ENCODE data around the gene PRMT1. TPM values are rescaled to one million over a fixed set of nuclear protein-coding genes. Genes with fewer than 3 reads are reported as not detected.
A peak's percentile ranks its signal among the peaks of the same experiment; 100 is the strongest.

PRMT1 gene
- total and polyA plus RNA-seq, 9 of the 15 experiments (the other 6 are each of a cell fraction or from before 2014, with no cell fraction given), result 13.3 to 464 (median 326) TPM

- TF ChIP-seq, protein P1, sequence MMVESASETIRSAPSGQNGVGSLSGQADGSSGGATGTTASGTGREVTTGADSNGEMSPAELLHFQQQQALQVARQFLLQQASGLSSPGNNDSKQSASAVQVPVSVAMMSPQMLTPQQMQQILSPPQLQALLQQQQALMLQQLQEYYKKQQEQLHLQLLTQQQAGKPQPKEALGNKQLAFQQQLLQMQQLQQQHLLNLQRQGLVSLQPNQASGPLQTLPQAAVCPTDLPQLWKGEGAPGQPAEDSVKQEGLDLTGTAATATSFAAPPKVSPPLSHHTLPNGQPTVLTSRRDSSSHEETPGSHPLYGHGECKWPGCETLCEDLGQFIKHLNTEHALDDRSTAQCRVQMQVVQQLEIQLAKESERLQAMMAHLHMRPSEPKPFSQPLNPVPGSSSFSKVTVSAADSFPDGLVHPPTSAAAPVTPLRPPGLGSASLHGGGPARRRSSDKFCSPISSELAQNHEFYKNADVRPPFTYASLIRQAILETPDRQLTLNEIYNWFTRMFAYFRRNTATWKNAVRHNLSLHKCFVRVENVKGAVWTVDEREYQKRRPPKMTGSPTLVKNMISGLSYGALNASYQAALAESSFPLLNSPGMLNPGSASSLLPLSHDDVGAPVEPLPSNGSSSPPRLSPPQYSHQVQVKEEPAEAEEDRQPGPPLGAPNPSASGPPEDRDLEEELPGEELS (CRISPR knock-in tag; IDR thresholded peaks at IDR 0.05; ENCODE audit: borderline replicate concordance), result no peak
- no peak for TF ChIP-seq FIP1L1 (IDR thresholded peaks at IDR 0.05; ENCODE audit: low read depth, low read length, poor library complexity, severe bottlenecking)
- no peak for TF ChIP-seq WHSC1 (IDR thresholded peaks at IDR 0.05; ENCODE audit: low read length)
- TF ChIP-seq POLR2H (tag; IDR thresholded peaks at IDR 0.05; ENCODE audit: low read depth), result peak; percentile 60
- no peak for TF ChIP-seq RBM17 (IDR thresholded peaks at IDR 0.05; ENCODE audit: borderline replicate concordance, low read depth, low read length)
- peak; percentile 92 for TF ChIP-seq KLF13 (tag; IDR thresholded peaks at IDR 0.05; ENCODE audit: borderline replicate concordance, low read depth)
- TF ChIP-seq, protein P2, sequence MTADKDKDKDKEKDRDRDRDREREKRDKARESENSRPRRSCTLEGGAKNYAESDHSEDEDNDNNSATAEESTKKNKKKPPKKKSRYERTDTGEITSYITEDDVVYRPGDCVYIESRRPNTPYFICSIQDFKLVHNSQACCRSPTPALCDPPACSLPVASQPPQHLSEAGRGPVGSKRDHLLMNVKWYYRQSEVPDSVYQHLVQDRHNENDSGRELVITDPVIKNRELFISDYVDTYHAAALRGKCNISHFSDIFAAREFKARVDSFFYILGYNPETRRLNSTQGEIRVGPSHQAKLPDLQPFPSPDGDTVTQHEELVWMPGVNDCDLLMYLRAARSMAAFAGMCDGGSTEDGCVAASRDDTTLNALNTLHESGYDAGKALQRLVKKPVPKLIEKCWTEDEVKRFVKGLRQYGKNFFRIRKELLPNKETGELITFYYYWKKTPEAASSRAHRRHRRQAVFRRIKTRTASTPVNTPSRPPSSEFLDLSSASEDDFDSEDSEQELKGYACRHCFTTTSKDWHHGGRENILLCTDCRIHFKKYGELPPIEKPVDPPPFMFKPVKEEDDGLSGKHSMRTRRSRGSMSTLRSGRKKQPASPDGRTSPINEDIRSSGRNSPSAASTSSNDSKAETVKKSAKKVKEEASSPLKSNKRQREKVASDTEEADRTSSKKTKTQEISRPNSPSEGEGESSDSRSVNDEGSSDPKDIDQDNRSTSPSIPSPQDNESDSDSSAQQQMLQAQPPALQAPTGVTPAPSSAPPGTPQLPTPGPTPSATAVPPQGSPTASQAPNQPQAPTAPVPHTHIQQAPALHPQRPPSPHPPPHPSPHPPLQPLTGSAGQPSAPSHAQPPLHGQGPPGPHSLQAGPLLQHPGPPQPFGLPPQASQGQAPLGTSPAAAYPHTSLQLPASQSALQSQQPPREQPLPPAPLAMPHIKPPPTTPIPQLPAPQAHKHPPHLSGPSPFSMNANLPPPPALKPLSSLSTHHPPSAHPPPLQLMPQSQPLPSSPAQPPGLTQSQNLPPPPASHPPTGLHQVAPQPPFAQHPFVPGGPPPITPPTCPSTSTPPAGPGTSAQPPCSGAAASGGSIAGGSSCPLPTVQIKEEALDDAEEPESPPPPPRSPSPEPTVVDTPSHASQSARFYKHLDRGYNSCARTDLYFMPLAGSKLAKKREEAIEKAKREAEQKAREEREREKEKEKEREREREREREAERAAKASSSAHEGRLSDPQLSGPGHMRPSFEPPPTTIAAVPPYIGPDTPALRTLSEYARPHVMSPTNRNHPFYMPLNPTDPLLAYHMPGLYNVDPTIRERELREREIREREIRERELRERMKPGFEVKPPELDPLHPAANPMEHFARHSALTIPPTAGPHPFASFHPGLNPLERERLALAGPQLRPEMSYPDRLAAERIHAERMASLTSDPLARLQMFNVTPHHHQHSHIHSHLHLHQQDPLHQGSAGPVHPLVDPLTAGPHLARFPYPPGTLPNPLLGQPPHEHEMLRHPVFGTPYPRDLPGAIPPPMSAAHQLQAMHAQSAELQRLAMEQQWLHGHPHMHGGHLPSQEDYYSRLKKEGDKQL (CRISPR knock-in tag; IDR thresholded peaks at IDR 0.05; ENCODE audit: borderline replicate concordance), result no peak
- TF ChIP-seq EP400 (IDR thresholded peaks at IDR 0.05), result peak; percentile 71
- TF ChIP-seq TEAD2 (tag; IDR thresholded peaks at IDR 0.05), result no peak
- TF ChIP-seq HMGN3 (IDR thresholded peaks at IDR 0.05; ENCODE audit: borderline replicate concordance, extremely low read depth, insufficient read length, low read depth, low read length), result peak; percentile 91
- TF ChIP-seq BCL6 (CRISPR knock-in tag; IDR thresholded peaks at IDR 0.05), result no peak
- no peak for TF ChIP-seq PTRF (tag; IDR thresholded peaks at IDR 0.05)
- no peak for TF ChIP-seq PTBP1 (IDR thresholded peaks at IDR 0.05; ENCODE audit: low read depth, low read length)
- no peak for TF ChIP-seq POLR3G (IDR thresholded peaks at IDR 0.05; ENCODE audit: extremely low read depth, insufficient read length, insufficient replicate concordance)
- no peak for TF ChIP-seq RBM39 (optimal IDR thresholded peaks at IDR 0.05; ENCODE audit: low read depth, low read length)
- TF ChIP-seq MYC (IDR thresholded peaks at IDR 0.05; ENCODE audit: low read depth, low read length), result peak; percentile 73
- 0 out of 2 replicates have a peak, but pooled peaks have one; percentile 8 for TF ChIP-seq MYC (CRISPR knock-in tag; IDR thresholded peaks at IDR 0.05; ENCODE audit: borderline replicate concordance, low read depth)
- TF ChIP-seq TSC22D4 (tag; IDR thresholded peaks at IDR 0.05), result no peak
- peak; percentile 85 for TF ChIP-seq KLF1 (tag; IDR thresholded peaks at IDR 0.05)
- TF ChIP-seq CBX2 (IDR thresholded peaks at IDR 0.05; ENCODE audit: insufficient read depth, low read length, poor library complexity, severe bottlenecking), result no peak
These were observed 35.2 kb upstream of the PRMT1 start, which contains the start of gene SCAF1 (continued) for GRCh38 chr19:49641688-49642491.
